ENCODE data around the gene CPLX1.

DNA sequence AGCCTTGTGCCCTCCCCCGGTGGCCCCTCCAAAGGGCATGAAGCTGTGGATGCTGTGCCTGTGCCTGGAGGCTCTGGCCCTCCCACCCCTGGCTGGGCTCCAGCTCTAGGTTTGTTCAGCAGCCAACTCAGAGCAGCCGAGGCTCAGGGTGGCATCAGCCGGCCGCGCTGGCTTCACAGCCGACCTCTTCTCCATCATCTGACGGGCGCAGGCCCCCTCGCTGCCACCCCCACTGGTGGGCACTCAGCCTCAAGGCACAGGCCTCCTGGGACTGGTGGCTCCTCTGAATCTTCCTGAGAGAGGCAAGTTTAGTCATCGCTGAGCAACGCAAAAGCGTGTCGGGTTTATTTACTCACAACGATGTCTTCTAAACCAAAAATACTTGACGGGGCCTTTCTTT, 74.3 kb downstream of the CPLX1 start:
- TF ChIP-seq CTCF (IDR thresholded peaks at IDR 0.05), result no peak
- TF ChIP-seq POLR2A (IDR thresholded peaks at IDR 0.05), result no peak
- TF ChIP-seq POLR2AphosphoS5 (IDR thresholded peaks at IDR 0.05), result no peak
